H9 (cell line): ENCODE data around the gene ZDHHC19. TPM values are rescaled to one million over a fixed set of nuclear protein-coding genes. Genes with fewer than 3 reads are reported as not detected.

Source experiments
- DNase-seq: peaks from one replicate; pipeline ENCODE4 v3.0.0-alpha.2; 2017
- H2AFZ ChIP-seq: one replicate; pipeline ENCODE4 v1.6.1; 2013; ENCODE audit warnings: mild to moderate bottlenecking, low read length, control low read depth, moderate library complexity
- H2AK5ac ChIP-seq: 2 replicates; pipeline ENCODE4 v1.6.1; 2013; ENCODE audit warnings: low read length, control low read depth, mixed read lengths; ENCODE audit not compliant: insufficient read length
- H2BK120ac ChIP-seq: one replicate; pipeline ENCODE4 v1.6.1; 2013; ENCODE audit warnings: low read depth, mild to moderate bottlenecking, low read length, control low read depth, inconsistent platforms; ENCODE audit not compliant: poor library complexity, severe bottlenecking
- H2BK12ac ChIP-seq: 2 replicates; pipeline ENCODE4 v1.6.1; 2013; ENCODE audit warnings: low read length, control low read depth, mixed read lengths, low read depth; ENCODE audit not compliant: insufficient read length
- H2BK15ac ChIP-seq: 2 replicates; pipeline ENCODE4 v1.6.1; 2013; ENCODE audit warnings: low read depth, low read length, control low read depth
- H2BK20ac ChIP-seq: one replicate; pipeline ENCODE4 v1.6.1; 2013; ENCODE audit warnings: low read depth, mild to moderate bottlenecking, low read length, control low read depth, inconsistent platforms; ENCODE audit not compliant: poor library complexity, severe bottlenecking
- H2BK5ac ChIP-seq: 2 replicates; pipeline ENCODE4 v1.6.1; 2013; ENCODE audit warnings: low read length, control low read depth, mixed read lengths; ENCODE audit not compliant: insufficient read length
- H3K14ac ChIP-seq: 2 replicates; pipeline ENCODE4 v1.6.1; 2013; ENCODE audit warnings: low read length, control low read depth; ENCODE audit not compliant: insufficient read depth
- H3K18ac ChIP-seq: 2 replicates; pipeline ENCODE4 v1.6.1; 2013; ENCODE audit warnings: low read depth, mild to moderate bottlenecking, mixed read lengths, low read length, control low read depth; ENCODE audit not compliant: insufficient read length
- H3K23ac ChIP-seq: 2 replicates; pipeline ENCODE4 v1.6.1; 2013; ENCODE audit warnings: low read length, control low read depth, mixed read lengths, low read depth; ENCODE audit not compliant: insufficient read length
- H3K23me2 ChIP-seq: 2 replicates; pipeline ENCODE4 v1.6.1; 2013; ENCODE audit warnings: low read depth, mild to moderate bottlenecking, mixed read lengths, low read length, control low read depth; ENCODE audit not compliant: insufficient read length, poor library complexity, severe bottlenecking
- H3K27ac ChIP-seq: 2 replicates; pipeline ENCODE4 v1.5.1; 2013; ENCODE audit warnings: low read length, control low read depth, mixed read lengths, low read depth; ENCODE audit not compliant: insufficient read length
- H3K27me3 ChIP-seq: 2 replicates; pipeline ENCODE4 v1.6.1; 2013; ENCODE audit warnings: low read length, control low read depth, inconsistent platforms; ENCODE audit not compliant: insufficient read depth
- H3K4ac ChIP-seq: 2 replicates; pipeline ENCODE4 v1.6.1; 2013; ENCODE audit warnings: low read depth, mild to moderate bottlenecking, control low read depth, inconsistent platforms, low read length, moderate library complexity
- H3K4me1 ChIP-seq: 2 replicates; pipeline ENCODE4 v1.6.1; 2013; ENCODE audit warnings: low read length, control low read depth, inconsistent platforms; ENCODE audit not compliant: insufficient read depth
- H3K4me2 ChIP-seq: 2 replicates; pipeline ENCODE4 v1.6.1; 2013; ENCODE audit warnings: low read length, control low read depth, mixed read lengths; ENCODE audit not compliant: insufficient read length, insufficient read depth
- H3K56ac ChIP-seq: 2 replicates; pipeline ENCODE4 v1.6.1; 2013; ENCODE audit warnings: low read depth, mild to moderate bottlenecking, mixed read lengths, low read length, control low read depth; ENCODE audit not compliant: insufficient read length
- H3K79me1 ChIP-seq: 2 replicates; pipeline ENCODE4 v1.6.1; 2013; ENCODE audit warnings: low read depth, mild to moderate bottlenecking, moderate library complexity, low read length, control low read depth, inconsistent platforms; ENCODE audit not compliant: insufficient read depth, poor library complexity, severe bottlenecking
- H3K79me2 ChIP-seq: 2 replicates; pipeline ENCODE4 v1.6.1; 2013; ENCODE audit warnings: low read length, control low read depth, inconsistent platforms; ENCODE audit not compliant: insufficient read depth
- H3K9ac ChIP-seq: 2 replicates; pipeline ENCODE4 v1.6.1; 2013; ENCODE audit warnings: low read length, control low read depth, mixed read lengths; ENCODE audit not compliant: insufficient read length; ENCODE audit errors: extremely low read depth
- H3K9me3 ChIP-seq: one replicate; pipeline ENCODE4 v1.6.1; 2013; ENCODE audit warnings: low read depth, low read length, inconsistent platforms; ENCODE audit not compliant: control insufficient read depth
- H3T11ph ChIP-seq: one replicate; pipeline ENCODE4 v1.6.1; 2013; ENCODE audit warnings: mild to moderate bottlenecking, low read length, control low read depth, inconsistent platforms
- H4K20me1 ChIP-seq: one replicate; pipeline ENCODE4 v1.6.1; 2013; ENCODE audit not compliant: control insufficient read depth, insufficient read length, insufficient read depth
- H4K5ac ChIP-seq: 2 replicates; pipeline ENCODE4 v1.6.1; 2013; ENCODE audit warnings: low read depth, mild to moderate bottlenecking, mixed read lengths, low read length, control low read depth; ENCODE audit not compliant: insufficient read length
- H4K8ac ChIP-seq: replicated peaks from 2 replicates; pipeline ENCODE4 v1.6.1; 2013; ENCODE audit warnings: low read length, control low read depth, mixed read lengths, low read depth; ENCODE audit not compliant: insufficient read length
- H4K91ac ChIP-seq: 2 replicates; pipeline ENCODE4 v1.6.1; 2013; ENCODE audit warnings: low read depth, mild to moderate bottlenecking, moderate library complexity, mixed read lengths, low read length, control low read depth; ENCODE audit not compliant: insufficient read length
- H3K27ac Mint-ChIP-seq, 3 experiments: 2 replicates in 2 of 3; 3 replicates in 1 of 3; pipeline ENCODE4 v1.8.0; 2020 to 2021; ENCODE audit warnings: mixed read lengths in 3 of 3, mild to moderate bottlenecking in 1 of 3, moderate library complexity in 1 of 3
- H3K27me3 Mint-ChIP-seq: 2 replicates; pipeline ENCODE4 v1.8.0; 2021; ENCODE audit warnings: low read depth, mild to moderate bottlenecking, moderate library complexity, mixed read lengths
- H3K36me3 Mint-ChIP-seq, 3 experiments: 2 replicates in 2 of 3; 3 replicates in 1 of 3; pipeline ENCODE4 v1.8.0; 2020 to 2021; ENCODE audit warnings: low read depth in 3 of 3, mixed read lengths in 3 of 3; ENCODE audit not compliant: insufficient read depth in 1 of 3
- H3K4me1 Mint-ChIP-seq, 2 experiments: 2 replicates each; pipeline ENCODE4 v1.8.0; 2020; ENCODE audit warnings: mixed read lengths in 2 of 2
- H3K4me3 Mint-ChIP-seq, 2 experiments: 2 replicates in 1 of 2; 3 replicates in 1 of 2; pipeline ENCODE4 v1.8.0; 2020 to 2021; ENCODE audit warnings: mild to moderate bottlenecking in 2 of 2, mixed read lengths in 2 of 2, moderate library complexity in 1 of 2
- H3K9me3 Mint-ChIP-seq, 2 experiments: 2 replicates in 1 of 2; 3 replicates in 1 of 2; pipeline ENCODE4 v1.8.0; 2020; ENCODE audit warnings: mild to moderate bottlenecking in 2 of 2, mixed read lengths in 2 of 2, moderate library complexity in 1 of 2
- WGBS: extraction: QIAGEN DNeasy Blood & Tissue Kit; methylation state at CpG from one replicate; pipeline ENCODE4 v1.1.7; 2013; ENCODE audit warnings: missing lambda C conversion rate, low lambda C conversion rate, mixed read lengths; ENCODE audit not compliant: insufficient read length; ENCODE audit errors: extremely low coverage; 5-methylcytosine and 5-hydroxymethylcytosine counted together
- total RNA-seq: library from RNA; stranded (reverse); gene quantifications from 2 replicates; pipeline ENCODE4 v1.2.1, GENCODE V29; 2021
- TF ChIP-seq, protein P1 (sequence below): fragments of 200-600 bp; sonication (generic); conservative IDR thresholded peaks from 3 replicates; pipeline ENCODE4 v1.8.0; 2021; ENCODE audit warnings: antibody characterized with exemption, mild to moderate bottlenecking

Gene ZDHHC19
- total RNA-seq, 1 experiment from 2014 or later = 2.2 TPM

GRCh38 chr3:196219194-196219969, 8.2 kb upstream of the ZDHHC19 start:
- Mint-ChIP-seq H3K36me3 (peaks cover 0 to 2% (median 0%) of the 10 kb centered on the region in 3 experiments; a peak in 3 of 7 replicates), H3K9me3 (no peaks in the 10 kb centered on the region), H3K4me1 (peaks cover 31 to 32% of the 10 kb centered on the region in 2 experiments), H3K27me3 (peaks cover 1% of the 10 kb centered on the region), H3K27ac (peak overlapping the region in 1 of 3 experiments; percentile 68; a peak in 1 of 7 replicates), H3K4me3 (no peak overlapping the region)
- Histone ChIP-seq H2AK5ac (no peak overlapping the region), H3K27ac (no peak overlapping the region), H3K23me2 (no peaks in the 10 kb centered on the region), H4K8ac (no peak overlapping the region), H3T11ph (no peak overlapping the region), H3K23ac (no peak overlapping the region), H4K91ac (no peak overlapping the region), H3K79me2 (no peaks in the 10 kb centered on the region), H3K18ac (no peak overlapping the region), H3K4me2 (no peak overlapping the region), H3K14ac (no peak overlapping the region), H3K56ac (no peak overlapping the region), H3K9me3 (no peaks in the 10 kb centered on the region), H4K5ac (no peak overlapping the region), H2BK12ac (no peak overlapping the region), H3K4ac (no peak overlapping the region), H2BK5ac (no peak overlapping the region), H2BK120ac (no peak overlapping the region), H2BK20ac (no peak overlapping the region), H4K20me1 (no peaks in the 10 kb centered on the region), H3K27me3 (no peaks in the 10 kb centered on the region), H2AFZ (no peak overlapping the region), H2BK15ac (no peak overlapping the region), H3K4me1 (0 out of 2 replicates have a peak, but pooled peaks cover 2% of the 10 kb centered on the region), H3K9ac (no peak overlapping the region), H3K79me1 (no peaks in the 10 kb centered on the region)
- no peak for DNase-seq
- WGBS = no CpG with 5 or more reads among the region's 19 CpGs
- TF ChIP-seq, protein P1, sequence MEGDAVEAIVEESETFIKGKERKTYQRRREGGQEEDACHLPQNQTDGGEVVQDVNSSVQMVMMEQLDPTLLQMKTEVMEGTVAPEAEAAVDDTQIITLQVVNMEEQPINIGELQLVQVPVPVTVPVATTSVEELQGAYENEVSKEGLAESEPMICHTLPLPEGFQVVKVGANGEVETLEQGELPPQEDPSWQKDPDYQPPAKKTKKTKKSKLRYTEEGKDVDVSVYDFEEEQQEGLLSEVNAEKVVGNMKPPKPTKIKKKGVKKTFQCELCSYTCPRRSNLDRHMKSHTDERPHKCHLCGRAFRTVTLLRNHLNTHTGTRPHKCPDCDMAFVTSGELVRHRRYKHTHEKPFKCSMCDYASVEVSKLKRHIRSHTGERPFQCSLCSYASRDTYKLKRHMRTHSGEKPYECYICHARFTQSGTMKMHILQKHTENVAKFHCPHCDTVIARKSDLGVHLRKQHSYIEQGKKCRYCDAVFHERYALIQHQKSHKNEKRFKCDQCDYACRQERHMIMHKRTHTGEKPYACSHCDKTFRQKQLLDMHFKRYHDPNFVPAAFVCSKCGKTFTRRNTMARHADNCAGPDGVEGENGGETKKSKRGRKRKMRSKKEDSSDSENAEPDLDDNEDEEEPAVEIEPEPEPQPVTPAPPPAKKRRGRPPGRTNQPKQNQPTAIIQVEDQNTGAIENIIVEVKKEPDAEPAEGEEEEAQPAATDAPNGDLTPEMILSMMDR = no peak
